Ishikawa (cell line): ENCODE data around the gene SLC25A28.

Experiments used
- CEBPB ChIP-seq: IDR thresholded peaks from 2 replicates; pipeline ENCODE4 v1.6.1; 2012
- CREB1 ChIP-seq: IDR thresholded peaks from 2 replicates; pipeline ENCODE4 v1.6.1; 2012; ENCODE audit warnings: low read depth
- EGR1 ChIP-seq: IDR thresholded peaks from 2 replicates; pipeline ENCODE4 v1.6.1; 2012
- EP300 ChIP-seq: IDR thresholded peaks from 2 replicates; pipeline ENCODE4 v1.6.1; 2012; ENCODE audit warnings: borderline replicate concordance
- FOXM1 ChIP-seq: IDR thresholded peaks from 2 replicates; pipeline ENCODE4 v1.6.1; 2012; ENCODE audit warnings: low read depth, borderline replicate concordance
- MAX ChIP-seq: IDR thresholded peaks from 2 replicates; pipeline ENCODE4 v1.6.1; 2012
- NFIC ChIP-seq: IDR thresholded peaks from 2 replicates; pipeline ENCODE4 v1.6.1; 2012
- RAD21 ChIP-seq: IDR thresholded peaks from 2 replicates; pipeline ENCODE4 v1.6.1; 2012; ENCODE audit warnings: low read depth
- TF ChIP-seq, protein P1 (sequence below): IDR thresholded peaks from 2 replicates; pipeline ENCODE4 v1.6.1; 2012; ENCODE audit warnings: low read depth, mild to moderate bottlenecking

DNA sequence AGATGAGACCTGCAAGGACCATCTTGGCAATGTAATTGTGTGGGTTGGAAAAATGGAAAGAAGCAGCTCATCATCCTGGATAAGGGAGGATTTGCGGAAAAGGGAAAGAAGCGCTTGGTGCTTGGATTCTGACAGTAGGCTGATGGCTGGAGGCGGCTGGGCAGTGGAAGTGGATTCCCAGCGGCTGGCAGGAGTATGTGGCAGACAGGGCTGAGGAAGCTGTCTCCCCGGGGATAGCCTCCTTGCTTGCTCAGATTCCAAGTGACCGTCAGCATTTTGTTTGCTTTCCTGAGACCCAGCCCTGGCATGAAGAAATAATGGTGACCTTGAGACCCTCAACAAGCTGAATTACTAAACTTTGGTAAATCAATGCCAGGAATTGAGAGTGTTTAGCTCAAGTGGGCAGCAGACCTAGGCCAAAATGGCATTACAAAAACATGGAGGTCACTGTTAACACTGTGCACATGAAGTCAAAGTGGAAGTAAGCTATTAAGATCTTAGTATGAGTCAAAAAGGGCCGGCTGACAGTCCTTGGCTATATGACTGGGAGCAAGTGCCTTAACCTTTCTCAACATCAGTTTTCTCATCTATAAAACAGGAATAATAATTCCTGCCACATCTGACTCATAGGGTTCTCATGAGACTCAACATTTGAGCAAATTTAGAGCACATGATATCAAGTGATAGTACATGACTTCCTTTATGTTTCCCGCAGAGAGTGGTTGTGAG lies 21.3 kb downstream of the SLC25A28 start:
- TF ChIP-seq EP300 (no peak), FOXM1 (no peak), RAD21 (no peak), CEBPB (no peak), NFIC (no peak), CREB1 (no peak), MAX (no peak), EGR1 (no peak)
- TF ChIP-seq, protein P1, sequence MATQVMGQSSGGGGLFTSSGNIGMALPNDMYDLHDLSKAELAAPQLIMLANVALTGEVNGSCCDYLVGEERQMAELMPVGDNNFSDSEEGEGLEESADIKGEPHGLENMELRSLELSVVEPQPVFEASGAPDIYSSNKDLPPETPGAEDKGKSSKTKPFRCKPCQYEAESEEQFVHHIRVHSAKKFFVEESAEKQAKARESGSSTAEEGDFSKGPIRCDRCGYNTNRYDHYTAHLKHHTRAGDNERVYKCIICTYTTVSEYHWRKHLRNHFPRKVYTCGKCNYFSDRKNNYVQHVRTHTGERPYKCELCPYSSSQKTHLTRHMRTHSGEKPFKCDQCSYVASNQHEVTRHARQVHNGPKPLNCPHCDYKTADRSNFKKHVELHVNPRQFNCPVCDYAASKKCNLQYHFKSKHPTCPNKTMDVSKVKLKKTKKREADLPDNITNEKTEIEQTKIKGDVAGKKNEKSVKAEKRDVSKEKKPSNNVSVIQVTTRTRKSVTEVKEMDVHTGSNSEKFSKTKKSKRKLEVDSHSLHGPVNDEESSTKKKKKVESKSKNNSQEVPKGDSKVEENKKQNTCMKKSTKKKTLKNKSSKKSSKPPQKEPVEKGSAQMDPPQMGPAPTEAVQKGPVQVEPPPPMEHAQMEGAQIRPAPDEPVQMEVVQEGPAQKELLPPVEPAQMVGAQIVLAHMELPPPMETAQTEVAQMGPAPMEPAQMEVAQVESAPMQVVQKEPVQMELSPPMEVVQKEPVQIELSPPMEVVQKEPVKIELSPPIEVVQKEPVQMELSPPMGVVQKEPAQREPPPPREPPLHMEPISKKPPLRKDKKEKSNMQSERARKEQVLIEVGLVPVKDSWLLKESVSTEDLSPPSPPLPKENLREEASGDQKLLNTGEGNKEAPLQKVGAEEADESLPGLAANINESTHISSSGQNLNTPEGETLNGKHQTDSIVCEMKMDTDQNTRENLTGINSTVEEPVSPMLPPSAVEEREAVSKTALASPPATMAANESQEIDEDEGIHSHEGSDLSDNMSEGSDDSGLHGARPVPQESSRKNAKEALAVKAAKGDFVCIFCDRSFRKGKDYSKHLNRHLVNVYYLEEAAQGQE, result no peak
